Kidney epithelial cell (primary cell): ENCODE results near the gene SLC16A6. TPM values are rescaled to one million over a fixed set of nuclear protein-coding genes. Genes with fewer than 3 reads are reported as not detected.

Source experiments
- DNase-seq: peaks from one replicate; pipeline ENCODE4 v3.0.0-alpha.2; 2010; ENCODE audit warnings: low read depth
- H3K27me3 ChIP-seq: 2 replicates; pipeline ENCODE4 v1.6.0; 2011; ENCODE audit warnings: low read length; ENCODE audit not compliant: control insufficient read depth, insufficient read depth
- H3K36me3 ChIP-seq: 2 replicates; pipeline ENCODE4 v1.5.1; 2011; ENCODE audit warnings: low read length; ENCODE audit not compliant: control insufficient read depth, insufficient read depth
- H3K4me3 ChIP-seq: 2 replicates; pipeline ENCODE4 v1.5.1; 2011; ENCODE audit warnings: low read depth, mild to moderate bottlenecking, control low read depth, low read length
- CTCF ChIP-seq: IDR thresholded peaks from 2 replicates; pipeline ENCODE4 v1.5.1; 2011; ENCODE audit warnings: mild to moderate bottlenecking, moderate library complexity, low read length, control low read depth, inconsistent platforms; ENCODE audit not compliant: insufficient read depth, poor library complexity, severe bottlenecking
- total RNA-seq: library from RNA; depleted of rRNA; stranded (reverse); fragments of >200 nt; gene quantifications from 2 replicates; pipeline ENCODE4 v1.2.3, GENCODE V29; 2015

The SLC16A6 gene
- total RNA-seq, 1 donor from 2014 or later: 0.38 TPM

GRCh38 chr17:68294196-68294555 is 3.2 kb upstream of the SLC16A6 start:
- Histone ChIP-seq H3K4me3 (no peak overlapping the region), H3K36me3 (no peaks in the 10 kb centered on the region), H3K27me3 (peaks cover 24% of the 10 kb centered on the region)
- no peak for DNase-seq
- TF ChIP-seq CTCF: no peak

- DNase-seq: no peak
- no peak for TF ChIP-seq CTCF
These were observed 2.7 kb upstream of the SLC16A6 start for GRCh38 chr17:68293490-68294195.

GRCh38 chr17:68292689-68293040 is 1.7 kb upstream of the SLC16A6 start:
- H3K4me3 ChIP-seq: no peak overlapping the region

More at GRCh38 chr17:68293490-68294195, 2.7 kb upstream of the SLC16A6 start:
- Histone ChIP-seq H3K4me3 (no peak overlapping the region), H3K36me3 (no peaks in the 10 kb centered on the region), H3K27me3 (peaks cover 24% of the 10 kb centered on the region)

GRCh38 chr17:68291836-68292688 is 1.1 kb upstream of the SLC16A6 start:
- peak; percentile 16 for DNase-seq
- Histone ChIP-seq H3K27me3 (peaks cover 24% of the 10 kb centered on the region), H3K36me3 (no peaks in the 10 kb centered on the region), H3K4me3 (peak overlapping the region; percentile 58)
- TF ChIP-seq CTCF: no peak

More at GRCh38 chr17:68292689-68293040, 1.7 kb upstream of the SLC16A6 start:
- DNase-seq: no peak
- Histone ChIP-seq H3K27me3 (peaks cover 24% of the 10 kb centered on the region), H3K36me3 (no peaks in the 10 kb centered on the region)
- TF ChIP-seq CTCF: no peak

DNA sequence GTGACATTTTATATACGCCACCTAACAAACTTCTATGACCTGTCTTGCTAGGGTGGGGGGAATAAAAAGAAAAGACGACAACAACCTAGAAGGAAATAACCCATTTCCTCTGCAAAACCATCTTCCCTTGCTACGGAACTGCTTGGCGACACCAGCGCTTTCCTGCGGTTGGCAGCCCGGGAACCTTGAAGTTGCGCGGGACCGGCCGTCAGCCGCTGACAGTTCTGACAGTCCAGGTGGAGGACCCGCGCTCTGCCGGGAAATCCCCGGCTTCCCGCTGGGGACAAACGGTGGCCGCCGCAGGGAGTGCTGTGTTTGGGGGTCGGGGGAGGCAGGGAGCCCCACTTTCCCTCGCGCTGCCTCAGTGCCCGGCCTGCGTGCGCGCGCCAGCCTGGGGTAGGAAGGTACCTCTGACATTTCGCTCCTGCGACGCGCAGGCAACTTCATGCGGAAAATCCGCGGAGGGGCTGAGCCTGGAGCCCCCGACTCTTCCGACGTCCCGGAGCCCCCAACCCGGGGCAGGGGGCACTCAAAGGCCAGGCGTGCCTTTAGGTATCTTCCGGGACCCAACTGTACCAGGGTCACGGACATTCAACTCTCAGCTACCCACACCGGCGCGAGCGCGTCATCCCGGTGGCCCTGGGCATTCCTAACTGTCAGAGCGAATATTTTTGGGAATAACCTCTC is 516 bp downstream of the SLC16A6 start:
- Histone ChIP-seq H3K27me3 (peaks cover 24% of the 10 kb centered on the region), H3K4me3 (peak overlapping the region; percentile 58), H3K36me3 (no peaks in the 10 kb centered on the region)
- TF ChIP-seq CTCF: no peak
- no peak for DNase-seq
